Kidney (tissue), 14 donors: Measurements from ENCODE around the gene SLC2A9. TPM values are rescaled to one million over a fixed set of nuclear protein-coding genes. Genes with fewer than 3 reads are reported as not detected.
A peak's percentile ranks its signal among the peaks of the same experiment; 100 is the strongest.

Experiments used
- DNase-seq, 5 donors: peaks; one replicate each; pipeline ENCODE4 v3.0.0-alpha.2; 2013 to 2020
- FAIRE-seq: peaks from 2 replicates; lab custom pipeline; 2012; peaks lifted over from hg19 to GRCh38; lab: Jason Lieb, UNC
- H3K27ac ChIP-seq, 2 donors: one replicate each; pipeline ENCODE4 v1.7.0; 2013; ENCODE audit warnings: low read depth in 2 of 2, low read length in 2 of 2, inconsistent platforms in 1 of 2
- H3K27me3 ChIP-seq: one replicate; pipeline ENCODE4 v1.7.1; 2013; ENCODE audit warnings: low read length, inconsistent platforms; ENCODE audit not compliant: control insufficient read depth, insufficient read depth
- H3K36me3 ChIP-seq, 3 donors: one replicate each; pipeline versions ENCODE4 v1.7.0 to v1.7.1; 2013; ENCODE audit warnings: low read length in 3 of 3, control low read depth in 1 of 3, inconsistent platforms in 1 of 3; ENCODE audit not compliant: insufficient read depth in 3 of 3, control insufficient read depth in 2 of 3
- H3K4me1 ChIP-seq, 3 donors: one replicate each; pipeline versions ENCODE4 v1.7.0 to v1.7.1; 2013; ENCODE audit warnings: low read length in 3 of 3, inconsistent platforms in 1 of 3, low read depth in 1 of 3; ENCODE audit not compliant: control insufficient read depth in 2 of 3, insufficient read depth in 2 of 3
- H3K4me3 ChIP-seq, 3 donors: one replicate each; pipeline versions ENCODE4 v1.7.0 to v1.8.1; 2013; ENCODE audit warnings: low read length in 3 of 3, control low read depth in 1 of 3, inconsistent platforms in 1 of 3
- H3K9ac ChIP-seq, 3 donors: one replicate each; pipeline versions ENCODE4 v1.7.0 to v1.7.1; 2013; ENCODE audit warnings: low read length in 3 of 3, control low read depth in 1 of 3, inconsistent platforms in 1 of 3
- H3K9me3 ChIP-seq, 3 donors: one replicate each; pipeline versions ENCODE4 v1.7.0 to v1.7.1; 2013; ENCODE audit warnings: low read length in 3 of 3, control low read depth in 1 of 3, inconsistent platforms in 1 of 3; ENCODE audit not compliant: control insufficient read depth in 2 of 3, insufficient read depth in 1 of 3
- CTCF ChIP-seq: IDR thresholded peaks from 3 replicates; pipeline ENCODE4 v1.5.1; 2012; ENCODE audit warnings: mild to moderate bottlenecking, moderate library complexity, borderline replicate concordance; ENCODE audit not compliant: insufficient read depth; ENCODE audit errors: extremely low read depth
- intact Hi-C: fragments of 100-400 bp; cut with DNase I; formaldehyde crosslinking; loops from one replicate; pipeline ENCODE4 v1.11.1; 2022
- polyA plus RNA-seq: library from polyadenylated mRNA; stranded (reverse); fragments of 350-450 nt; fragmentation: Illumina TruSeq; extraction: RNeasy Lipid Tissue Mini Kit (QIAGEN cat#74804); gene quantifications from one replicate; pipeline ENCODE4 v1.2.3, GENCODE V29; 2014; ENCODE audit warnings: low read depth, low replicate concordance; ENCODE audit not compliant: insufficient read depth
- total RNA-seq: library from RNA; stranded (reverse); fragmentation: NEBNext Ultra II Directional; extraction: Animal tissue kit (Norgen Biotek cat#: 25700); gene quantifications from one replicate; pipeline ENCODE4 v1.2.1, GENCODE V29; 2021
- donor health status: control.
- donor health status: control.
- donor health status: control.
- donor health status: control.
- donor health status: control.
- donor health status: DM: yes; HTN: yes; CAD: no.
- donor health status: Normal renal cell carcinoma (clear cell type).

The SLC2A9 gene
- total and polyA plus RNA-seq, 2 donors from 2014 or later: 41.5 to 47.6 TPM

DNA sequence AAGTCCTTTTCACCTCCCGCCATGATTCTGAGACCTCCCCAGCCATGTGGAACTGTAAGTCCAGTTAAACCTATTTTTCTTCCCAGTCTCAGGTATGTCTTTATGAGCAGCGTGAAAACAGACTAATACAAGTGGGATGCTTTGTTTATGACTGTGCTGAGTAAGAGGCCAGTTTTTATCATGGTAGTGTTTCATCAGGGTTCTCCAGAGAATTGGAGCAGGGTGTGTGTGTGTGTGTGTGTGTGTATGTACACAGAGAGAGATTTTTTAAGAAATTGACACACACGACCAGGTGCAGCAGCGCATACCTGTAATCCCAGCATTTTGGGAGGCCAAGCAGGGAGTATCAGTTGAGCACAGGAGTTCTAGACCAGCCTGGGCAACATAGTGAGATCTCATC lies 34.6 kb upstream of the SLC2A9 start:
- H3K4me1 ChIP-seq: peaks cover 0 to 44% (median 13%) of the 10 kb centered on the region in 3 donors
- H3K36me3 ChIP-seq: no peaks in the 10 kb centered on the region
- H3K27ac ChIP-seq: peak overlapping the region; percentile 51 to 78
- intact Hi-C loops: no loop called here
- TF ChIP-seq CTCF: no peak
- DNase-seq: no peak
- H3K4me3 ChIP-seq: no peak overlapping the region
- no peak overlapping the region for H3K9ac ChIP-seq
- FAIRE-seq: no peak
- no peaks in the 10 kb centered on the region for H3K27me3 ChIP-seq
- no peaks in the 10 kb centered on the region for H3K9me3 ChIP-seq

DNA sequence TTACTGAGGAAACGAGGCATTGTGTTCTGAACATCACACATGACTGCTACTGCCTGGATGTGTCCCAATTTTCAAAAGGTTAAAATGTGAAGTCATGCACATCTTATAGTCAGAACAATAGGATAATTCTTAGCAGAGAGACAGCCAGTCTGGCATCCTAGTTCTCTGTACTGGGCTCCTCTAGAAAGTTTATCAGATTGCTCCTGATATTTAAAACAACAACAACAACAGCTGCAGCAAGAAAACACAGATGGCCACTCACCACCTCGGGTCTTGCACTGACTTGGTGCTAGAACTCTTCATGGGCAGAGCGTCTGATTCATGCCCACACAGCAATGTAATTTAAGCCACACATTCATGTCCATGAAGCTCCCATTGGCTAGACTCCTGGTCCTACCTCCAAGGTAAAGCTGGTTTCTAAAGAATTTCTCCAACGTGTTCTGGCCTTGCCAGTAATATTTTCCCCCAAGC lies 33.3 kb upstream of the SLC2A9 start:
- no peak for TF ChIP-seq CTCF
- Histone ChIP-seq H3K9me3 (no peaks in the 10 kb centered on the region), H3K9ac (no peak overlapping the region), H3K36me3 (no peaks in the 10 kb centered on the region), H3K27me3 (no peaks in the 10 kb centered on the region), H3K4me1 (peaks cover 0 to 44% (median 13%) of the 10 kb centered on the region in 3 donors), H3K27ac (peak overlapping the region; percentile 34 to 52), H3K4me3 (no peak overlapping the region)
- FAIRE-seq: no peak
- DNase-seq: peak in 2 of 5 donors; percentile 7 to 41
- intact Hi-C loops: no loop called here

DNA sequence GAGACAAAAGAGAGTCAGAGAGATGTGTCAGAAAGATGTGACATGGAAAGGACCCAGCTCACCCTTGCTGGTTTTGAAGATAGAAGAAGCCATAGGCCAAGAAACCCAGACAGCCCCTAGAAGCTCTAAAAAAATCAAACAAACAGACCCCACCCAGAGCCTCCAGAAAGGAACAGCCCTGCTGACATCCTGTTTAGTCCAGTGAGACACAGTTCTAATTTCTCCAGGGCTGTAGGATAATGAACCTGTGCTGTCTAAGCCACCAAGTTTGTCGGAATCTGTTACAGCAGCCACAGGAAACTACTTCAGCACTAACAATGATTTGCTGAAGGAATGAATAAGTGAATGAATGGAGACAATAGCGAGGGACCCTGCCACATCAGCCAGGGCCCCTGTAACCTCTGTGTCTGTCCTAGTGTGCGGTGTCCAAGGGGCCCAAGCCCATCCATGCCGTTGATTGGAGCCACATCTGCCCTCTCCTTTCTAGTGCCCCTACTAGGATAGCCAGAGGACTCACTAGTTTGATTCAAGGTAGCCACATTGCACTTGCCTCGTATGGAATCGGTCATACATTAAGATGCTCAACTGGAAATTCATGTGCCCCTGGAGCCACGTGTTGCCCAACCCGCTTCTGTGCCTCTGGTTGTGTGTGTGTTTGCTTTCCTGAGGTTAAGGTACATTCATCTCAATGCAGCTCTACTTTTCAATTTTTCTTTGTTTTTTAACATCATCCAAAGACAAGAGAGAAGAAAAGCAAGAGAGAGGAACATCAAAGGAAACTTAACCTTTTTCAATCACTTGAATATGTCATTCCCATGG lies 32.5 kb upstream of the SLC2A9 start:
- no peak for FAIRE-seq
- Histone ChIP-seq H3K9ac (no peak overlapping the region), H3K27ac (peak overlapping the region; percentile 83 to 89), H3K27me3 (no peaks in the 10 kb centered on the region), H3K36me3 (no peaks in the 10 kb centered on the region), H3K9me3 (no peaks in the 10 kb centered on the region), H3K4me3 (no peak overlapping the region), H3K4me1 (peaks cover 0 to 44% (median 15%) of the 10 kb centered on the region in 3 donors)
- no peak for TF ChIP-seq CTCF
- DNase-seq: peak in 1 of 5 donors; percentile 19
- intact Hi-C loops: no loop called here
